ENCODE measurements around the gene RNF38.

DNA sequence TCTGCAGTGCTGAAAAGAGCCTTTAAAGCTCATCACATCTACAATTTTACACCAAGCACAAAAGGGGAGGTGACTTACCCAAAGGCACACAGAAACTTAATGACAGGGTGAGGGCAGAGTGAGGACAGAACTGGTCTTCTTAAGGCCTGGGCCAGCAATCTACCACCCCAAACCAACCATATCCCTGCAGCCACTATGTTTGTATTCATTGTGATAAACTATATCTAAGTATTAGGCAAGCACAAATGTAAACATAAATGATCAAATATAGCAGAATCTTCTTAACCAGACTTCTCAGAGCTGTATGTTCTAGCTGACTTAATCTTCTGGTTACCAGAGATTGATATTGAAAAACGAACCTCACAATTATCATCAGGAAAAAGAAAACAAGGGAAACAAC lies 47.9 kb upstream of the RNF38 start:
- no peak for TF ChIP-seq EZH2phosphoT487 (IDR thresholded peaks at IDR 0.05; ENCODE audit: insufficient read depth, low read depth)
- no peak for TF ChIP-seq EZH2 (IDR thresholded peaks at IDR 0.05; ENCODE audit: insufficient read depth, poor library complexity, severe bottlenecking)
